Measurements from ENCODE around the gene RALGAPA1. TPM values are rescaled to one million over a fixed set of nuclear protein-coding genes. Genes with fewer than 3 reads are reported as not detected.
"Not testable (repeated sequence)": the region's sequence is repeated elsewhere in the genome, so short reads cannot be mapped to it uniquely, and the experiment has no call there.

The RALGAPA1 gene
- total RNA-seq, 1 donor from 2014 or later = 64.5 TPM

DNA sequence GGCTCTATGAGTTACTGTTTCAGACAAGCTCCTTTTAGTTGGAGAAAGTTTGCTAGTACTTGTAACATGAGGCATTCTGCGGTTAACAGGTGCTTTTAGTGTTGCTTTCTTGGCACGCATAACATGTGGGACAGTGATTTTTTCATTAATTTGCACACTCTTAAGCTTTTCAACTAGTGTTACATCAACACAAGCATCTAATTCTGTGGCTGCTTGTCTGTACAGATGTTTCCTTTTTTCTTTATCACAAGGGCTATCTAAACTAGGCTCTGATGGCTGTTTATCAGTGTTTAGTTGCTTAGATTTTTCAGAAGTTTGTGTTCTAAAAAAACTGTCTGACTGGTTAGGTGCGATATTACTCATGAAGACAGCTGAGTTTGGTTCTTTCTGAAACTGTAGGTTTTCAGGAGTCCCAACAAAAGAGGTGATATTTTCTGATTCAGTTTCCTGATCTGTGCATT lies 120.1 kb downstream of the RALGAPA1 start:
- H3K27me3 Mint-ChIP-seq (ENCODE audit: low read depth) = no peaks in the 10 kb centered on the region

DNA sequence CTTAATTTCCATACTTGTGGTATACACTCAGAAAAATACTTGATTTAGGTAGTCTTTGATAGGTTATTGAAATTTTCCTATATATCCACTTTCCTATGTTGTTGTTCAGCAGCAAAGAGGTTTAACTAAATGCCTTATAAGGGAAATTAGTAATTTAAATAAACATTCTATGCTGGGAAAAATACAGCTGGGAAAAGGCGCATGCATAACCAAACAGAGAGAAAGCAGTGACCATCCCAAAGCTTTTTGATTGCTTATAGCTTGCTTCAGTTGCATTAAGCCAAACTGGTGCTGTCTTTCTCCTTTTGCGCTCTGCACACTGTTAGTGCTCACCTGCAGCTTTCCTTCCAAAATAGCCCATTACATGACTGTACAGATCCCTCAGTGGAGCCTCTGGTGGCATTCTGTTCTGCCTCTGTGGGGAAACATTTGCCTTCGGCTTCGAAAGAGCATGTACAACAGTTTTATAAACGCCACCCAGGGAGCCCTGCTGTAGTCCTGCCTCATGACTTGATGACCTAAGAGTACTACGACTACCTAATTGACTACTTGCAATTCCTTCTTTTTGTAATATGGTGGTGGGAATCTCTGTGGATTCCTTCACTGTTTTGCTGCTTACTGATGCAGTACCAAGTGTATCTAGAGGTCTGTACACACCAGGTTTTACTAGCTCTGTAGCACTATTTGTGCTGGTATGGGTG lies 120.8 kb downstream of the RALGAPA1 start:
- H3K27ac Mint-ChIP-seq = no peak overlapping the region
- DNase-seq (ENCODE audit: low spot score in 2 of 2, unreplicated experiment in 2 of 2) = no peak
- no peaks in the 10 kb centered on the region for H3K9me3 Mint-ChIP-seq
- H3K36me3 Mint-ChIP-seq = peaks cover 5% of the 10 kb centered on the region
- H3K4me1 Mint-ChIP-seq = no peaks in the 10 kb centered on the region
- TF ChIP-seq, protein P1, sequence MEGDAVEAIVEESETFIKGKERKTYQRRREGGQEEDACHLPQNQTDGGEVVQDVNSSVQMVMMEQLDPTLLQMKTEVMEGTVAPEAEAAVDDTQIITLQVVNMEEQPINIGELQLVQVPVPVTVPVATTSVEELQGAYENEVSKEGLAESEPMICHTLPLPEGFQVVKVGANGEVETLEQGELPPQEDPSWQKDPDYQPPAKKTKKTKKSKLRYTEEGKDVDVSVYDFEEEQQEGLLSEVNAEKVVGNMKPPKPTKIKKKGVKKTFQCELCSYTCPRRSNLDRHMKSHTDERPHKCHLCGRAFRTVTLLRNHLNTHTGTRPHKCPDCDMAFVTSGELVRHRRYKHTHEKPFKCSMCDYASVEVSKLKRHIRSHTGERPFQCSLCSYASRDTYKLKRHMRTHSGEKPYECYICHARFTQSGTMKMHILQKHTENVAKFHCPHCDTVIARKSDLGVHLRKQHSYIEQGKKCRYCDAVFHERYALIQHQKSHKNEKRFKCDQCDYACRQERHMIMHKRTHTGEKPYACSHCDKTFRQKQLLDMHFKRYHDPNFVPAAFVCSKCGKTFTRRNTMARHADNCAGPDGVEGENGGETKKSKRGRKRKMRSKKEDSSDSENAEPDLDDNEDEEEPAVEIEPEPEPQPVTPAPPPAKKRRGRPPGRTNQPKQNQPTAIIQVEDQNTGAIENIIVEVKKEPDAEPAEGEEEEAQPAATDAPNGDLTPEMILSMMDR (IDR thresholded peaks at IDR 0.05; ENCODE audit: unreplicated experiment) = no peak
- no peak overlapping the region for H3K4me3 Mint-ChIP-seq
- no peaks in the 10 kb centered on the region for H3K27me3 Mint-ChIP-seq (ENCODE audit: low read depth)

More for the DNA sequence above, 120.1 kb downstream of the RALGAPA1 start:
- Mint-ChIP-seq H3K4me3 (no peak overlapping the region), H3K9me3 (no peaks in the 10 kb centered on the region), H3K4me1 (no peaks in the 10 kb centered on the region), H3K27ac (no peak overlapping the region), H3K36me3 (peaks cover 5% of the 10 kb centered on the region)
- TF ChIP-seq, protein P1 (IDR thresholded peaks at IDR 0.05; ENCODE audit: unreplicated experiment) = no peak
- DNase-seq (ENCODE audit: low spot score in 2 of 2, unreplicated experiment in 2 of 2) = no peak

DNA sequence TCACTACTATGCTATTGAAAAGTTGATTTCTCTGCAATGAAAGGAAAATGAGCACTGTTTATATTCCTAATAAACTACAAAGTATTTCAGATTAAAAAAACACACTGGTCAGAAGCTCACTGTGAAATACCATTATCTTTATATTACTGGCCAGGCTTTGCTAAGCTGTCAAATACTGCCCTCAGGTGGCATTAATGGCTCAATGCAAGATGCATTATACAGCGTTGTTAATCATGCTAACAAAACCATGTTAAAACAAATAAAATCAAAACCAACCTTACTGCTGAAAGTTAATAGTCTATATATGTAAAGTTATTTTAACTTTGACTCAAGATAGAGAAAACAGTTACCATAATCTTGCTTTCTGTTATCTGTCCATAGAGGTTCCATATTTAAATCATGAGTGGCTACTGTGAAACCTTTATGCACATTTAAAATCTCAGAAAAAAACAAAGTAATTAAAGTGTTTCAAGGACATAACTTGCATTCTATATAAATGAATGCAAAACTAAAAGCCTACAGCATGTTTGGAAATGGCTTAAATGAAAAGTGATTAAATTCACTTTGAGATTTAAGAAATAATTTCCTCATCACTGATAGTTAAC lies 121.7 kb downstream of the RALGAPA1 start:
- Mint-ChIP-seq H3K9me3 (no peaks in the 10 kb centered on the region), H3K4me3 (no peak overlapping the region), H3K27ac (no peak overlapping the region), H3K4me1 (no peaks in the 10 kb centered on the region), H3K36me3 (peaks cover 5% of the 10 kb centered on the region), H3K27me3 (ENCODE audit: low read depth) (no peaks in the 10 kb centered on the region)
- TF ChIP-seq, protein P1 (IDR thresholded peaks at IDR 0.05; ENCODE audit: unreplicated experiment) = peak; percentile 38
- no peak for DNase-seq (ENCODE audit: low spot score in 2 of 2, unreplicated experiment in 2 of 2)

DNA sequence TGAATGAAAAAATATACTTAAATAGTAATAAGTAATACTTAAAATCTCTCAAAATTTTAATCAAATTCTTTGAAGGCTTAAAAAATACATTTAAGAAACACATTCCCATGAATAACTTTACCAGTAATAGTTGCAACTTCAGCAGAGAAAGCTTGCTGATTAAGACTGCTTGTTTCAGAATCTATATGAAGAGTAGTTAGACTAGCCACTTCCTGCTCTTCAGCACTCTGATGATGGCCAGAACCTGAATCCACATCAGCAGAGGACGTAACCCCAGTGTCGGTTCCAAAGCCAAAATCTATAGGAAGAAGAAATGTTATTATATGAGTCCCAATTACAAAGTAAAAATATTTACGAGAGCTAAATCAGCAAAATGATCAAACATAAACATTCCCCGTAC lies 125.4 kb downstream of the RALGAPA1 start:
- H3K36me3 Mint-ChIP-seq; H3K4me3 Mint-ChIP-seq; H3K27ac Mint-ChIP-seq; H3K27me3 Mint-ChIP-seq (ENCODE audit: low read depth); DNase-seq (ENCODE audit: low spot score in 2 of 2, unreplicated experiment in 2 of 2); H3K4me1 Mint-ChIP-seq; H3K9me3 Mint-ChIP-seq: not testable (repeated sequence)

DNA sequence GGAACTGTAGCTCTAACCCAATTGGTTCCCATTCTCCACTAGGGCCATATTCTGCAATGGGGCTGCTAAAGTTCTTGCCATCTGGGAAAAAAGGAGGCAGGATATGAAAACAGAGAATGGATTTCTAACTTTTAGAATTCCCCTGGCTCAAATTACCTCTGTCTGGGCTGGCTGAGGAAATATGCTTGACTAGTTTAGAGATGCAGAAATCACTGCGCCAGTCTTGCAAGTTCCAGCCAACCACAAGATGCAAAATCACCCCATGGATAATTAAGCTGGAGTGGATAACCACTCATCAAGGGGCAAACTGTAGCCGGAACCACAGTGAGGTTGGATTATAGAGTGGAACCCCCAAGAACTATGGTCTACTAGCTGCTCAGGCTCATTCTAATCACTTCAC lies 126.3 kb downstream of the RALGAPA1 start:
- no peak overlapping the region for H3K4me3 Mint-ChIP-seq
- no peaks in the 10 kb centered on the region for H3K36me3 Mint-ChIP-seq
- H3K27ac Mint-ChIP-seq = no peak overlapping the region
- no peaks in the 10 kb centered on the region for H3K9me3 Mint-ChIP-seq
- no peaks in the 10 kb centered on the region for H3K4me1 Mint-ChIP-seq
- no peak for DNase-seq (ENCODE audit: low spot score in 2 of 2, unreplicated experiment in 2 of 2)
- no peaks in the 10 kb centered on the region for H3K27me3 Mint-ChIP-seq (ENCODE audit: low read depth)
- TF ChIP-seq, protein P1 (IDR thresholded peaks at IDR 0.05; ENCODE audit: unreplicated experiment) = no peak

DNA sequence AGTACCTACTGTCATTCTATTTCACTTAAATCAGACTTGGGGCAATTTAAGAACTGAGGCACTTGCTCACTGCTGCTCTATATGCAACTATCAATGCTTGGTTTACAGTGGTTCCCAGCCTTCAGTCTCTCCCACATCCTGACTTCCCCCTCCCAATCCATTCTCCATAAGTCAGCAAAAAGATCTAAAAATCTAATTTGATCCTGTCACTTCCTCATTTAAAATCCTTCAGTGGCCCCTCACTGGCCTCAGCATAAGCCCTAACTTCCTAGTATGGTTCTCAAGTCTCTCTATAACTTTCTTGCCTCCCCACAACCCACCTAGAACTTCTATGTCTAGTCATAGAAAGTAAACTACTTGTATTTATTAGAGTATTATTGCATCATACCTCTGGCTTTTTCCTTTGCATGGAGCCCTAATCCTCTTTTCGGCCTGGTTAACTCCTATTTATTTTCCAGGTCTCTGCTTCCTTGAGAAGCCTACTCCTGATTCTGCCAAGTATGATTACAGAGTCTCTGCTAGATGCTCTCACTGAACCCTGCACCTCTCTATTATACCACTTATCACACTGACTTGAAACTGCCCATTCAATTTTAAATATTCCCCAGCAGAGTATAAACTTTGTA lies 130.6 kb downstream of the RALGAPA1 start:
- no peak overlapping the region for H3K27ac Mint-ChIP-seq
- DNase-seq (ENCODE audit: low spot score in 2 of 2, unreplicated experiment in 2 of 2) = no peak
- H3K4me3 Mint-ChIP-seq = no peak overlapping the region
- TF ChIP-seq, protein P1 (IDR thresholded peaks at IDR 0.05; ENCODE audit: unreplicated experiment) = no peak
- no peaks in the 10 kb centered on the region for H3K4me1 Mint-ChIP-seq
- peaks cover 10% of the 10 kb centered on the region for H3K36me3 Mint-ChIP-seq
- no peaks in the 10 kb centered on the region for H3K9me3 Mint-ChIP-seq
- no peaks in the 10 kb centered on the region for H3K27me3 Mint-ChIP-seq (ENCODE audit: low read depth)

Data from mesothelial cell of epicardium (in vitro differentiated cells).